Calu3 (cell line): ENCODE data around the gene SPOCK2. TPM values are rescaled to one million over a fixed set of nuclear protein-coding genes. Genes with fewer than 3 reads are reported as not detected.
A peak's percentile ranks its signal among the peaks of the same experiment; 100 is the strongest.
"Not testable (repeated sequence)": the region's sequence is repeated elsewhere in the genome, so short reads cannot be mapped to it uniquely, and the experiment has no call there.

Experiments used
- BruUV-seq: library from RNA; stranded (reverse); fragments of 400-500 nt; replicated peaks from 2 replicates; lab custom pipeline; 2021; lab: Mats Ljungman, UMichigan
- CTCF ChIA-PET: fragments of 300-600 bp; sonication (Branson Sonifier 250); formaldehyde crosslinking; loops from one replicate; lab custom pipeline; 2022; ENCODE audit warnings: antibody characterized with exemption; lab: Charles Lee
- DNase-seq: peaks from one replicate; pipeline ENCODE4 v3.0.0; 2022
- H3K27ac Mint-ChIP-seq: one replicate; pipeline ENCODE4 v1.8.0; 2022; ENCODE audit warnings: mixed read lengths; ENCODE audit not compliant: unreplicated experiment
- H3K27me3 Mint-ChIP-seq: one replicate; pipeline ENCODE4 v1.8.0; 2022; ENCODE audit warnings: mixed read lengths; ENCODE audit not compliant: unreplicated experiment
- H3K36me3 Mint-ChIP-seq: one replicate; pipeline ENCODE4 v1.8.0; 2022; ENCODE audit warnings: mild to moderate bottlenecking, moderate library complexity, mixed read lengths; ENCODE audit not compliant: insufficient read depth, unreplicated experiment
- H3K4me1 Mint-ChIP-seq: one replicate; pipeline ENCODE4 v1.8.0; 2022; ENCODE audit warnings: mild to moderate bottlenecking, low read depth, mixed read lengths; ENCODE audit not compliant: unreplicated experiment
- H3K4me3 Mint-ChIP-seq: one replicate; pipeline ENCODE4 v1.8.0; 2022; ENCODE audit warnings: mild to moderate bottlenecking, low read depth, moderate library complexity, mixed read lengths; ENCODE audit not compliant: unreplicated experiment
- H3K9me3 Mint-ChIP-seq: one replicate; pipeline ENCODE4 v1.8.0; 2022; ENCODE audit warnings: low read depth, mixed read lengths; ENCODE audit not compliant: unreplicated experiment
- CTCF ChIP-seq: fragments of 200-600 bp; IDR thresholded peaks from one replicate; pipeline ENCODE4 v1.8.0; 2022; ENCODE audit warnings: antibody characterized with exemption; ENCODE audit not compliant: unreplicated experiment
- intact Hi-C: fragments of 100-400 bp; cut with micrococcal nuclease; formaldehyde crosslinking; loops from one replicate; pipeline ENCODE4 v1.10.0; 2022; ENCODE audit not compliant: unreplicated experiment
- total RNA-seq: library from RNA; stranded (reverse); gene quantifications from 2 replicates; pipeline ENCODE4 v1.2.3, GENCODE V29; 2022

The SPOCK2 gene
- total RNA-seq, 1 experiment from 2014 or later = 162 TPM

- intact Hi-C loops = no loop called here
- no peak overlapping the region for H3K27ac Mint-ChIP-seq
- no peak for TF ChIP-seq CTCF
- no TSS peak for BruUV-seq
- DNase-seq = no peak
- H3K4me3 Mint-ChIP-seq = no peak overlapping the region
- CTCF ChIA-PET = no interaction called here
- no peaks in the 10 kb centered on the region for H3K9me3 Mint-ChIP-seq
- no peaks in the 10 kb centered on the region for H3K27me3 Mint-ChIP-seq
- peaks cover 24% of the 10 kb centered on the region for H3K36me3 Mint-ChIP-seq
- peaks cover 46% of the 10 kb centered on the region for H3K4me1 Mint-ChIP-seq
These were observed 22.5 kb upstream of the SPOCK2 start for GRCh38 chr10:72110673-72111401.

- intact Hi-C loops = no loop called here
- BruUV-seq = no TSS peak
- DNase-seq = no peak
These were observed 21.3 kb upstream of the SPOCK2 start for GRCh38 chr10:72109636-72110157.

GRCh38 chr10:72108830-72109635, 20.7 kb upstream of the SPOCK2 start:
- H3K4me3 Mint-ChIP-seq = no peak overlapping the region
- peak overlapping the region; percentile 74 for H3K27ac Mint-ChIP-seq
- H3K27me3 Mint-ChIP-seq = no peaks in the 10 kb centered on the region
- no peaks in the 10 kb centered on the region for H3K9me3 Mint-ChIP-seq
- intact Hi-C loops = no loop called here
- DNase-seq = no peak
- CTCF ChIA-PET = interaction anchor here (1.5 kb wide), 1 partner anchor 213 kb away, joined by 3 read pairs; no protein-coding TSS in a partner anchor
- H3K36me3 Mint-ChIP-seq = peaks cover 28% of the 10 kb centered on the region
- peaks cover 64% of the 10 kb centered on the region for H3K4me1 Mint-ChIP-seq
- no peak for TF ChIP-seq CTCF
- BruUV-seq = no TSS peak

More at GRCh38 chr10:72109636-72110157, 21.3 kb upstream of the SPOCK2 start:
- H3K27ac Mint-ChIP-seq = peak overlapping the region; percentile 52
- no peak for TF ChIP-seq CTCF
- H3K27me3 Mint-ChIP-seq = no peaks in the 10 kb centered on the region
- H3K4me3 Mint-ChIP-seq = no peak overlapping the region
- H3K36me3 Mint-ChIP-seq = peaks cover 28% of the 10 kb centered on the region
- H3K9me3 Mint-ChIP-seq = no peaks in the 10 kb centered on the region
- CTCF ChIA-PET = no interaction called here
- peaks cover 58% of the 10 kb centered on the region for H3K4me1 Mint-ChIP-seq

- H3K27me3 Mint-ChIP-seq, BruUV-seq, intact Hi-C loops, H3K4me3 Mint-ChIP-seq, DNase-seq, H3K9me3 Mint-ChIP-seq: not testable (repeated sequence)
- Mint-ChIP-seq H3K4me1 (peaks cover 72% of the 10 kb centered on the region), H3K36me3 (peaks cover 34% of the 10 kb centered on the region), H3K27ac (peak overlapping the region; percentile 74)
- CTCF ChIA-PET = interaction anchor here (0.6 to 1.5 kb wide), 6 partner anchors 60 to 412 kb away, joined by 3 to 5 read pairs (median 3); no protein-coding TSS in a partner anchor
These were observed 19.6 kb upstream of the SPOCK2 start for GRCh38 chr10:72108004-72108370.
